ENCODE results near the gene CLDN19. TPM values are rescaled to one million over a fixed set of nuclear protein-coding genes. Genes with fewer than 3 reads are reported as not detected.

The CLDN19 gene
- total and polyA plus RNA-seq, 2 of the 8 experiments (the other 6 are each of a cell fraction or from before 2014, with no cell fraction given), result 9.7 to 17.2 TPM

GRCh38 chr1:42766741-42767509 lies 26.9 kb upstream of the CLDN19 start, which contains the start of the genes C1orf50 and P3H1:
TSS of gene C1orf50 (plus strand) at chr1:42767249. CDS start at chr1:42767312, 63 bp downstream.
TSS of gene P3H1 (minus strand) at chr1:42767028. CDS start at chr1:42766971, 57 bp downstream.
- Histone ChIP-seq H3K4ac (replicated peaks; ENCODE audit: insufficient read length, low read depth, low read length) (peak within 1 kb of the TSS; percentile 4), H3K27ac (ENCODE audit: low read depth, low read length) (peak within 1 kb of the TSS; percentile 17; the same call in 1 of the 2 replicates), H3K56ac (replicated peaks; ENCODE audit: insufficient read length, low read depth, low read length) (peak within 1 kb of the TSS; percentile 70), H3K4me3 (ENCODE audit: extremely low read depth in 1 of 4, insufficient read depth in 2 of 4, low read depth in 3 of 4, low read length in 4 of 4) (peak within 1 kb of the TSS; percentile 82 to 92 (median 84)), H4K20me1 (replicated peaks in 1 of 2; ENCODE audit: control insufficient read depth in 1 of 2, insufficient read depth in 2 of 2, low read length in 2 of 2) (peaks cover 0 to 4% of the 10 kb centered on the region in 2 experiments), H4K91ac (replicated peaks; ENCODE audit: insufficient read length, low read length) (peak within 1 kb of the TSS; percentile 92), H2BK5ac (ENCODE audit: low read depth, low read length) (peak within 1 kb of the TSS; percentile 87; the same call in 1 of the 2 replicates), H2BK20ac (ENCODE audit: low read length) (no peak within 1 kb of the TSS), H3K23me2 (ENCODE audit: low read depth, low read length) (peaks cover 7% of the 10 kb centered on the region), H3K14ac (ENCODE audit: insufficient read length) (no peak within 1 kb of the TSS), H4K5ac (ENCODE audit: insufficient read length, low read depth, low read length) (peak within 1 kb of the TSS; percentile 58), H3K9ac (replicated peaks in 1 of 4; ENCODE audit: extremely low read depth in 1 of 4, low read depth in 3 of 4, low read length in 3 of 4) (peak within 1 kb of the TSS; percentile 52 to 77 (median 59)), H3K23ac (ENCODE audit: insufficient read length) (no peak within 1 kb of the TSS), H2BK15ac (ENCODE audit: low read length) (peak within 1 kb of the TSS; percentile 95; the same call in 1 of the 2 replicates), H2AK5ac (ENCODE audit: low read depth, low read length) (no peak within 1 kb of the TSS), H3K79me2 (ENCODE audit: control insufficient read depth in 1 of 2, insufficient read depth in 2 of 2, low read length in 2 of 2) (peaks cover 6 to 28% of the 10 kb centered on the region in 2 experiments; a peak in 3 of 4 replicates), H3K79me1 (ENCODE audit: low read depth, low read length) (no peaks in the 10 kb centered on the region), H4K8ac (ENCODE audit: extremely low read depth, insufficient read depth, low read length) (peak within 1 kb of the TSS; percentile 75), H3K4me1 (replicated peaks in 1 of 4; ENCODE audit: control insufficient read depth in 3 of 4, insufficient read depth in 4 of 4, low read length in 3 of 4) (peaks cover 0 to 6% (median 3%) of the 10 kb centered on the region in 4 experiments; a peak in 5 of 7 replicates), H3K4me2 (ENCODE audit: insufficient read depth in 1 of 2, low read depth in 2 of 2, low read length in 2 of 2) (peak within 1 kb of the TSS; percentile 87 to 90), H3K18ac (ENCODE audit: extremely low read depth, low read length) (peak within 1 kb of the TSS; percentile 75), H3K27me3 (replicated peaks in 1 of 4; ENCODE audit: control insufficient read depth in 3 of 4, extremely low read depth in 1 of 4, insufficient read depth in 3 of 4, low read length in 3 of 4) (no peaks in the 10 kb centered on the region), H2AFZ (ENCODE audit: low read length) (peak within 1 kb of the TSS; percentile 67), H2BK120ac (replicated peaks; ENCODE audit: low read depth, low read length) (no peak within 1 kb of the TSS), H2BK12ac (ENCODE audit: low read depth, low read length) (peak within 1 kb of the TSS; percentile 90; the same call in 1 of the 2 replicates), H3K36me3 (ENCODE audit: control insufficient read depth in 2 of 4, insufficient read depth in 4 of 4, low read length in 3 of 4) (no peaks in the 10 kb centered on the region), H3K9me3 (ENCODE audit: insufficient read depth in 2 of 2, low read depth in 1 of 2, low read length in 1 of 2) (no peaks in the 10 kb centered on the region)
- DNase-seq (ENCODE audit: low read depth in 1 of 2, low spot score in 2 of 2) (peak; percentile 98 to 99), FAIRE-seq (no peak)
- CTCF ChIA-PET (ENCODE audit: partially characterized antibody), result interaction anchor here (0.5 to 4.6 kb wide), 17 partner anchors 9 to 608 kb away, joined by 3 to 26 read pairs (median 4); partner anchors contain the start of gene ZNF691
- WGBS, 2 experiments (ENCODE audit: extremely low coverage in 1 of 2, insufficient coverage in 1 of 2, insufficient read length in 1 of 2, insufficient replicate concordance in 2 of 2, low coverage in 1 of 2, low lambda C conversion rate in 2 of 2, missing lambda C conversion rate in 1 of 2), result 1% methylated on average over 67 of the region's 82 CpGs; no CpG with 5 or more reads in 1 of the 2 experiments
- POLR2A ChIA-PET (ENCODE audit: partially characterized antibody), result interaction anchor here (0.7 to 2.2 kb wide), 15 partner anchors 10 to 222 kb away, joined by 3 to 14 read pairs (median 5); partner anchors contain the start of genes CLDN19 and YBX1
- no peak for TF ChIP-seq RFX5 (IDR thresholded peaks at IDR 0.05; ENCODE audit: borderline replicate concordance, low read depth, low read length)
- no peak for TF ChIP-seq EP300 (IDR thresholded peaks at IDR 0.05; ENCODE audit: borderline replicate concordance in 1 of 2, low read depth in 2 of 2, low read length in 2 of 2)
- no peak for TF ChIP-seq NANOG (IDR thresholded peaks at IDR 0.05; ENCODE audit: insufficient read depth, low read depth, low read length, poor library complexity, severe bottlenecking)
- TF ChIP-seq TEAD4 (IDR thresholded peaks at IDR 0.05; ENCODE audit: low read depth, low read length), result no peak; the same call in 1 of the 2 replicates
- peak; percentile 52 for TF ChIP-seq CREB1 (IDR thresholded peaks at IDR 0.05)
- TF ChIP-seq SRF (IDR thresholded peaks at IDR 0.05; ENCODE audit: low read depth, low read length), result no peak
- no peak for TF ChIP-seq JUND (IDR thresholded peaks at IDR 0.05; ENCODE audit: low read length)
- TF ChIP-seq CBX8 (IDR thresholded peaks at IDR 0.05; ENCODE audit: borderline replicate concordance, low read depth, low read length), result no peak
- peak in 1 of 2 experiments; percentile 89; a peak in 1 of 4 replicates for TF ChIP-seq HDAC2 (IDR thresholded peaks at IDR 0.05; ENCODE audit: borderline replicate concordance in 1 of 2, low read depth in 2 of 2, low read length in 2 of 2)
- no peak for TF ChIP-seq HDAC6 (IDR thresholded peaks at IDR 0.05; ENCODE audit: low read depth, low read length)

Data from H1 (cell line).